ENCODE data around the gene TOX2. TPM values are rescaled to one million over a fixed set of nuclear protein-coding genes. Genes with fewer than 3 reads are reported as not detected.

Gene TOX2
- total RNA-seq, 4 donors from 2014 or later = 0.20 to 0.42 TPM; not detected in 2

DNA sequence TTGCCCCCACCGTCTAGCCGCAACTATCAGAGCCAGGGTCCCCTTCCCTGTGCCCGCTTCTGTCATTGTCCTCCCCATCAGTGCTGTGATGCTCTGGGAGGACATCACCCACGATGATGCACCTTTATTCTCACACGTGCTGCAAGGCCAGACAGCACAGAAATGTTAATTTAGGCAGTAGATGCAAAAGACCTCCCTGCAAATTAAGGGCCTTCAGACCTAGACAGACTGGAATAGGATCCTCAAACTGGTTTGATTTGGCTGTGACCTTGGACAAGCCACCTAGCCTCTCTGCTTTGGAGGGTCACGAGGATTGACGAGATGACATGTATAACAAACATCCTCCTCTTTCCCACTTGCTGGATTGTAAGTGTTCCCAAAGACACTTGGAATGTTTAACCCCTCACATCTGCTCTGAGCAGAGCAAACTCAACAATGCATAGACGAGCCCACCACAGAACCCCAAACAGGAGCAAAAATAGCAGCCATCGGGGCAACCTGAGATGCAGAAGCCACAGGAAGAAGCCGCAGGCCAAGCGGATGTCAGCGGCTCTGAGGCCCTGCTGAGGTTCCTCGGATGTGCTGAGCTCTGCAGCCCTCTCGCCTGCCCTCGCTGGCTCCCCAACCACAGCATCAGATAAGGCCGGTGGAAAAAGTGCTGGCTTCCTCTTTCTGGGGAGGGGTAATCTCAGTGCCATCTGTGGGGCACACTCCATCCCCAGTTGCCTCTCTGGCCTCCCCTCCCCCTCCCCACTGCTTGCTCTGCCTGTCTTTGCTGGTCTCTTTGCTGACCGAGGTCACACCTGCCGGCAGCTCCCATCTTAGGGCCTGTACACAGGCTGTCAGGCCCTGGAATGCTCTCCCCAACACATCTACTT lies 35.3 kb downstream of the TOX2 start:
- peak in 1 of 2 donors; percentile 28 for DNase-seq
- no peaks in the 10 kb centered on the region for H3K4me1 ChIP-seq
- no peak for TF ChIP-seq POLR2A (IDR thresholded peaks at IDR 0.05)
- TF ChIP-seq, protein P1, sequence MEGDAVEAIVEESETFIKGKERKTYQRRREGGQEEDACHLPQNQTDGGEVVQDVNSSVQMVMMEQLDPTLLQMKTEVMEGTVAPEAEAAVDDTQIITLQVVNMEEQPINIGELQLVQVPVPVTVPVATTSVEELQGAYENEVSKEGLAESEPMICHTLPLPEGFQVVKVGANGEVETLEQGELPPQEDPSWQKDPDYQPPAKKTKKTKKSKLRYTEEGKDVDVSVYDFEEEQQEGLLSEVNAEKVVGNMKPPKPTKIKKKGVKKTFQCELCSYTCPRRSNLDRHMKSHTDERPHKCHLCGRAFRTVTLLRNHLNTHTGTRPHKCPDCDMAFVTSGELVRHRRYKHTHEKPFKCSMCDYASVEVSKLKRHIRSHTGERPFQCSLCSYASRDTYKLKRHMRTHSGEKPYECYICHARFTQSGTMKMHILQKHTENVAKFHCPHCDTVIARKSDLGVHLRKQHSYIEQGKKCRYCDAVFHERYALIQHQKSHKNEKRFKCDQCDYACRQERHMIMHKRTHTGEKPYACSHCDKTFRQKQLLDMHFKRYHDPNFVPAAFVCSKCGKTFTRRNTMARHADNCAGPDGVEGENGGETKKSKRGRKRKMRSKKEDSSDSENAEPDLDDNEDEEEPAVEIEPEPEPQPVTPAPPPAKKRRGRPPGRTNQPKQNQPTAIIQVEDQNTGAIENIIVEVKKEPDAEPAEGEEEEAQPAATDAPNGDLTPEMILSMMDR (IDR thresholded peaks at IDR 0.05 in 4 of 5, conservative IDR thresholded peaks at IDR 0.05 in 1 of 5) = no peak
- ATAC-seq = no peak
- intact Hi-C loops (cut with DNase I; ENCODE audit: low total_unique reads) = no loop called here
- no peak overlapping the region for H3K27ac ChIP-seq
- no peaks in the 10 kb centered on the region for H3K36me3 ChIP-seq
- H3K9me3 ChIP-seq = no peaks in the 10 kb centered on the region
- no peak overlapping the region for H3K4me3 ChIP-seq
- in situ Hi-C loops (cut with MboI; ENCODE audit: low sequenced_read_pairs in 4 of 4) = no loop called here
- no peaks in the 10 kb centered on the region for H3K27me3 ChIP-seq

DNA sequence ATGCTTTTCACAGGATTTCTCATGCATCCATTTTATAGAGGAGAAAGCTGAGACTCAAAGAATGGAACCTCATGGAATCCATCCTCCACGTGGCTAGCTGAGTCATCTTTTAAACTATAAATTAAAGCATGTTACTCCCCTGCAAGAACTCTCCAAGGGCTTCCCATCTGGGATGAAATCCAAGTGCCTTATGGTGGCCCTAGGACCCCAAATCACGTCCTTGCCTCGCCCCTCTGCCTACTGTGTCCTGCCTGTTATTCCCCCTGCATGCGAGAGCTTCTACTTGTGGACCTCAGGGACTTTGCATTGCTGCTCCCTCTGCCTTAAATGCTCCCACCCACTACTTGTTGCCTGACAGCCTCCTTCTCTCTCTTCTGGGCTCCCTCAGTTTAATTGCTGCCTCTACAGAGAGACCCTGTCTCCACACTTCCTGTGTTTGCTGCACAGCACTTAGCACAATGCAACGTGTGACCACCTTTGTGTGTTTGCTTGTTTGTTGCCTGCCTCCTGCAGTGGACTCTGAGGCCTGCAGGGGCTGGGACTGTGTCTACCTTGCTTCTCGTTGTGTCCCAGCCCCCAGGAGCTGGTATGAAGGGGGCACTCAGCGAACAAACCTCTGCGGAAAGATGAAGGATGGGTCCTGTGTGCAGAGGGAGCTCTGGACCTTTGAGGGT lies 39.4 kb downstream of the TOX2 start:
- Histone ChIP-seq H3K27me3 (no peaks in the 10 kb centered on the region), H3K27ac (no peak overlapping the region), H3K36me3 (no peaks in the 10 kb centered on the region), H3K4me1 (no peaks in the 10 kb centered on the region), H3K4me3 (no peak overlapping the region), H3K9me3 (no peaks in the 10 kb centered on the region)
- DNase-seq (no peak), ATAC-seq (no peak)
- intact Hi-C loops (cut with DNase I; ENCODE audit: low total_unique reads) (no loop called here), in situ Hi-C loops (cut with MboI; ENCODE audit: low sequenced_read_pairs in 4 of 4) (no loop called here)
- TF ChIP-seq, protein P1 (IDR thresholded peaks at IDR 0.05 in 4 of 5, conservative IDR thresholded peaks at IDR 0.05 in 1 of 5) = no peak
- TF ChIP-seq POLR2A (IDR thresholded peaks at IDR 0.05) = no peak

DNA sequence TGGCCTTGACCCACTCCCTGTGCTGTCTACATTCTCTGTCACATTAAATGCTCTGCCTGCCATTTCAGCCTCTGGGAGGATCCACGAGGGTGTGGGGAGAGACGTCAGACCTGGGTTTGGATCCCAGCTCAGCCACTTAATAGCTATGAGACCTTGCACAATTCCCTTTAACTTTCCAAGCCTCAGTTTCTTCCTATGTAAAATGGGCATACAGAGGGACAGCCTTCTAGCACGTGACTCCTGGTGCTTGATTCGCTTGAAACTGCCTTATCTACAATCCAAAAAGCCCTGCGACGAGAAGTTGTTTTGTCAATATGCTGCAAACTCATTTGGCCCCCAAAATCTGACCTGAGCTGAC lies 40.0 kb downstream of the TOX2 start:
- ATAC-seq (no peak), DNase-seq (no peak)
- H3K4me1 ChIP-seq = no peaks in the 10 kb centered on the region
- H3K36me3 ChIP-seq = no peaks in the 10 kb centered on the region
- TF ChIP-seq POLR2A (IDR thresholded peaks at IDR 0.05) = no peak
- TF ChIP-seq, protein P1 (IDR thresholded peaks at IDR 0.05 in 4 of 5, conservative IDR thresholded peaks at IDR 0.05 in 1 of 5) = no peak
- H3K9me3 ChIP-seq = no peaks in the 10 kb centered on the region
- H3K27ac ChIP-seq = no peak overlapping the region
- intact Hi-C loops (cut with DNase I; ENCODE audit: low total_unique reads) = no loop called here
- no peak overlapping the region for H3K4me3 ChIP-seq
- no peaks in the 10 kb centered on the region for H3K27me3 ChIP-seq
- in situ Hi-C loops (cut with MboI; ENCODE audit: low sequenced_read_pairs in 4 of 4) = no loop called here

DNA sequence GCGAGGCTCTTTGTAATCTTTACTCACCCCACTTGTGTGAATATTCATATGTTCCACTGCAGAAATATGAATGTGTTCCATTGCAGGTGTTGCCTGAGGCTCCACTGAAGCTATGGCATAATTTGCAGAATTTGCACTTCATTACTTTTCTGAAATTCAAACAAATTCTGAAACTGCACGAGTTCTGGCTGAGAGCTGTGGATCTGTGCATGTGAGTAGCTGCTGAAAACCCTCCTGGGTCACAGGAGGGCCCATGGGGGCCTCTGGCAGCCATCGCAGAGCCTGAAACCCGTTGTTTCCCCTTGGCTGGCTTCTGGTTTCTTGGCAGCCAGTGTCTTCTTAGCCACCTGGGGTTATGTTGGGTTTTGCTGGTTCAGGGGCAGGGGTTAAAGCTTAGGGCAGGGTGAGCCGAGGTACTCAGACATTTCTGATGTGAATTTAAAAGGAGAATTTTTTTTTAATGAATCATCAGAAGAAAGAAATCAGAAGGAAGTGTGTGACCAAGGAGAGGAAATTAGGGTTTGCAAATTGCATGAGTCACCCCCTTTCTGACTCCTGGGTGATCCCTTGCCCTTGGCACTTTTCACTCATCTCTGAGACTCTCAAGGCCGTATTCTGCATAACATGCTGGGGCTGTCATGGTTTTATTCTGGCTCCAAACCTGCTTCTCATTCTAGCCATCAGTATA lies 40.6 kb downstream of the TOX2 start:
- ATAC-seq = peak in 1 of 2 donors; percentile 47
- Histone ChIP-seq H3K4me1 (no peaks in the 10 kb centered on the region), H3K36me3 (no peaks in the 10 kb centered on the region), H3K27ac (no peak overlapping the region), H3K4me3 (no peak overlapping the region), H3K9me3 (no peaks in the 10 kb centered on the region), H3K27me3 (no peaks in the 10 kb centered on the region)
- TF ChIP-seq, protein P1 (IDR thresholded peaks at IDR 0.05 in 4 of 5, conservative IDR thresholded peaks at IDR 0.05 in 1 of 5) = no peak
- TF ChIP-seq POLR2A (IDR thresholded peaks at IDR 0.05) = no peak
- intact Hi-C loops (cut with DNase I; ENCODE audit: low total_unique reads) (no loop called here), in situ Hi-C loops (cut with MboI; ENCODE audit: low sequenced_read_pairs in 4 of 4) (no loop called here)
- no peak for DNase-seq

All from gastrocnemius medialis (tissue), 4 donors.